DND-41 (cell line): Measurements from ENCODE around the gene NIP7.

Source experiments
- ATAC-seq: fragments of 200-7000 bp; cut with Tn5 transposase; 3 replicates; pipeline ENCODE4 v1.9.1; 2021; ENCODE audit warnings: low read depth; ENCODE audit not compliant: insufficient read depth
- DNase-seq: peaks from one replicate; pipeline ENCODE4 v3.0.0-alpha.2; 2020
- H2AFZ ChIP-seq: 2 replicates; pipeline ENCODE4 v1.6.0; 2012; ENCODE audit warnings: low read depth, low read length
- H3K27ac ChIP-seq: 2 replicates; pipeline ENCODE4 v1.5.1; 2012; ENCODE audit warnings: low read length, inconsistent platforms
- H3K27me3 ChIP-seq: fragments of 200-600 bp; sonication (generic); 2 replicates; pipeline ENCODE4 v1.6.0; 2012; ENCODE audit warnings: low read length, mild to moderate bottlenecking, inconsistent platforms; ENCODE audit not compliant: insufficient read depth, poor library complexity
- H3K36me3 ChIP-seq: 2 replicates; pipeline ENCODE4 v1.5.1; 2012; ENCODE audit warnings: low read length, inconsistent platforms; ENCODE audit not compliant: insufficient read depth
- H3K4me1 ChIP-seq: 2 replicates; pipeline ENCODE4 v1.5.1; 2012; ENCODE audit warnings: mild to moderate bottlenecking, low read length; ENCODE audit not compliant: insufficient read depth
- H3K4me2 ChIP-seq: 2 replicates; pipeline ENCODE4 v1.6.0; 2012; ENCODE audit warnings: mild to moderate bottlenecking, moderate library complexity, low read length, inconsistent platforms; ENCODE audit not compliant: insufficient read depth
- H3K4me3 ChIP-seq, 2 experiments: fragments of 200-600 bp in 1 of 2; shearing (Covaris generic) in 1 of 2; 2 replicates each; pipeline ENCODE4 v1.5.1; 2012 to 2016; ENCODE audit warnings: inconsistent platforms in 2 of 2, low read length in 2 of 2, mild to moderate bottlenecking in 2 of 2, low read depth in 1 of 2, moderate library complexity in 1 of 2
- H3K79me2 ChIP-seq: 2 replicates; pipeline ENCODE4 v1.6.0; 2012; ENCODE audit warnings: low read length, inconsistent platforms; ENCODE audit not compliant: insufficient read depth
- H3K9ac ChIP-seq: 2 replicates; pipeline ENCODE4 v1.6.0; 2012; ENCODE audit warnings: low read depth, mild to moderate bottlenecking, inconsistent platforms, low read length, moderate library complexity
- H3K9me3 ChIP-seq: 2 replicates; pipeline ENCODE4 v1.5.1; 2012; ENCODE audit warnings: low read length, moderate library complexity, mild to moderate bottlenecking, inconsistent platforms; ENCODE audit not compliant: insufficient read depth, severe bottlenecking
- H4K20me1 ChIP-seq: 2 replicates; pipeline ENCODE4 v1.6.0; 2012; ENCODE audit warnings: low read length; ENCODE audit not compliant: insufficient read depth
- CTCF ChIP-seq: IDR thresholded peaks from 2 replicates; pipeline ENCODE4 v1.5.1; 2012; ENCODE audit warnings: borderline replicate concordance, low read length, moderate library complexity, mild to moderate bottlenecking; ENCODE audit not compliant: poor library complexity, severe bottlenecking; ENCODE audit errors: extremely low read depth
- EZH2 ChIP-seq: IDR thresholded peaks from 3 replicates; pipeline ENCODE4 v1.6.1; 2012; ENCODE audit warnings: borderline replicate concordance, low read depth, mild to moderate bottlenecking, moderate library complexity, low read length, inconsistent platforms; ENCODE audit not compliant: severe bottlenecking

Gene NIP7

DNA sequence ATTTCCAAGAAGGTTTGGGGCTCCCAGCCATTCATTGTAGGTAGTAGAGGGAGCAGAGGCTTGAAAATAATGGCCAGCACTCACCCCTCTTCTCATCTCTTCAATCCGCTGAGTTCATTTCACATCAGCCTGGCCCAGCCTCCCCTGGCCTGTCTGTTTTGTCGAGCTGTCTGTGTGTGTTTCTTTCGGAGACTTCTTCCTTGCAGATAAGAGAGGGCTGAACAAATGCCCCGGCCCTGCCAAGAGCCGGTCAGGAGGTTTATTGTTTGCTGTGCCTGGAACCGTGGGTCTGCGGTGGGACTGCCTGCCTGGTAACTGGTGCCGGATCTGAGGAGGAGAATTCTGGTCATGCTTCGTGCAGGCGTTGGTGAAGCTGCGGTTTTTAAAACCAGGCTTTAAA lies 25.0 kb upstream of the NIP7 start:
- peaks cover 58% of the 10 kb centered on the region for H4K20me1 ChIP-seq
- H3K27me3 ChIP-seq = no peaks in the 10 kb centered on the region
- H2AFZ ChIP-seq = no peak overlapping the region
- H3K9ac ChIP-seq = no peak overlapping the region
- no peak for ATAC-seq
- TF ChIP-seq EZH2 = no peak
- TF ChIP-seq CTCF = no peak
- no peaks in the 10 kb centered on the region for H3K9me3 ChIP-seq
- H3K27ac ChIP-seq = no peak overlapping the region
- H3K4me1 ChIP-seq = peaks cover 26% of the 10 kb centered on the region
- DNase-seq = no peak
- H3K36me3 ChIP-seq = peaks cover 61% of the 10 kb centered on the region
- H3K79me2 ChIP-seq = peaks cover 72% of the 10 kb centered on the region
- no peak overlapping the region for H3K4me3 ChIP-seq
- no peak overlapping the region for H3K4me2 ChIP-seq

DNA sequence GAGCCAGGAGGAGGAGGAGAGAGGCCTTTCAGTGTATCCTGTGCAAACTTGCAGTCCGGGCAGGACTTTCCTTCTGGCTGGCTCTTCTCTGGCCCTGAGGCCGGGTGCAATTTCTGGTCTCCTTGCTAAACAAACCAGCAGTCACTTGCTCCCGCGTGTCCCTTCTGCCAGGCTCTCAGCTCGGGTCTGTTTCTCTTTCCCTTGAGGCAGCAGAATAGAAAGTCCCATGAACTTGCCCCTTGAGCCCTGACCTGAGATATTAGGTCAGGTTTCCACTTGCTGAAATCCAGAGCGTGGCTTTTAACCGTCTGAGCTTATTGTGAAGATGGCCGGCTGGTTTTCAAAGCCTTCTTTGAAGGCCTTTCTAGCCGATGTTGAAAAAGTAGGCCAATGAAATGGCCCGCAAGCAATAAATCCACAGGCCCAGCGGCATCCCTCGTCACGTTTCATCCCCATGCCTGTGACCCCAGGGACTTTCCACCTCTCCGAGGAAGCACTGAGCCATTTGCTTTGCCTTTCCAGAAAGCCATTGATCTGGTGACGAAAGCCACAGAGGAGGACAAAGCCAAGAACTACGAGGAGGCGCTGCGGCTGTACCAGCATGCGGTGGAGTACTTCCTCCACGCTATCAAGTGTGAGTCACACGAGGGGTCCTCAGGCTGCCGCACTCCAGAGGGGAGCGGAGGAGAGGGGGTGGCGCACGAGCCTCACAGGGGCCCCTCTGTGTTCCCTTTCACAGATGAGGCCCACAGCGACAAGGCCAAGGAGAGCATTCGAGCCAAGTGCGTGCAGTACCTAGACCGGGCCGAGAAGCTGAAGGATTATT lies 23.9 kb upstream of the NIP7 start:
- peaks cover 21% of the 10 kb centered on the region for H3K4me1 ChIP-seq
- H3K4me3 ChIP-seq = no peak overlapping the region
- H3K79me2 ChIP-seq = peaks cover 78% of the 10 kb centered on the region
- no peaks in the 10 kb centered on the region for H3K9me3 ChIP-seq
- ATAC-seq = no peak
- no peak for DNase-seq
- H4K20me1 ChIP-seq = peaks cover 70% of the 10 kb centered on the region
- no peak overlapping the region for H3K9ac ChIP-seq
- H3K4me2 ChIP-seq = no peak overlapping the region
- H2AFZ ChIP-seq = no peak overlapping the region
- H3K27ac ChIP-seq = no peak overlapping the region
- TF ChIP-seq EZH2 = no peak
- TF ChIP-seq CTCF = no peak
- peaks cover 72% of the 10 kb centered on the region for H3K36me3 ChIP-seq
- H3K27me3 ChIP-seq = no peaks in the 10 kb centered on the region

GRCh38 chr16:69316595-69317034 lies 23.0 kb upstream of the NIP7 start:
- ATAC-seq (no peak), DNase-seq (no peak)
- Histone ChIP-seq H3K36me3 (peaks cover 82% of the 10 kb centered on the region), H2AFZ (no peak overlapping the region), H4K20me1 (peaks cover 78% of the 10 kb centered on the region), H3K4me2 (no peak overlapping the region), H3K4me3 (no peak overlapping the region), H3K79me2 (peaks cover 80% of the 10 kb centered on the region), H3K27ac (no peak overlapping the region), H3K27me3 (no peaks in the 10 kb centered on the region), H3K4me1 (peaks cover 19% of the 10 kb centered on the region), H3K9me3 (no peaks in the 10 kb centered on the region), H3K9ac (no peak overlapping the region)
- TF ChIP-seq CTCF (no peak), EZH2 (no peak)
